T follicular helper cell (primary cell): Measurements from ENCODE around the gene ZNF595.
"Not testable (repeated sequence)": the region's sequence is repeated elsewhere in the genome, so short reads cannot be mapped to it uniquely, and the experiment has no call there.

ENCODE experiments used
- DNase-seq: peaks from one replicate; pipeline ENCODE4 v3.0.0-alpha.2; 2020; ENCODE audit warnings: low read depth

The ZNF595 gene

GRCh38 chr4:85951-86350, 32.8 kb downstream of the ZNF595 start:
- no peak for DNase-seq

GRCh38 chr4:86559-87324, 33.6 kb downstream of the ZNF595 start:
- DNase-seq, result not testable (repeated sequence)

GRCh38 chr4:98386-98785, 45.3 kb downstream of the ZNF595 start:
- DNase-seq, result no peak

- DNase-seq, result no peak
These were observed 46.7 kb downstream of the ZNF595 start for GRCh38 chr4:99863-100262.

GRCh38 chr4:107083-107443, 53.9 kb downstream of the ZNF595 start:
- DNase-seq, result no peak

DNA sequence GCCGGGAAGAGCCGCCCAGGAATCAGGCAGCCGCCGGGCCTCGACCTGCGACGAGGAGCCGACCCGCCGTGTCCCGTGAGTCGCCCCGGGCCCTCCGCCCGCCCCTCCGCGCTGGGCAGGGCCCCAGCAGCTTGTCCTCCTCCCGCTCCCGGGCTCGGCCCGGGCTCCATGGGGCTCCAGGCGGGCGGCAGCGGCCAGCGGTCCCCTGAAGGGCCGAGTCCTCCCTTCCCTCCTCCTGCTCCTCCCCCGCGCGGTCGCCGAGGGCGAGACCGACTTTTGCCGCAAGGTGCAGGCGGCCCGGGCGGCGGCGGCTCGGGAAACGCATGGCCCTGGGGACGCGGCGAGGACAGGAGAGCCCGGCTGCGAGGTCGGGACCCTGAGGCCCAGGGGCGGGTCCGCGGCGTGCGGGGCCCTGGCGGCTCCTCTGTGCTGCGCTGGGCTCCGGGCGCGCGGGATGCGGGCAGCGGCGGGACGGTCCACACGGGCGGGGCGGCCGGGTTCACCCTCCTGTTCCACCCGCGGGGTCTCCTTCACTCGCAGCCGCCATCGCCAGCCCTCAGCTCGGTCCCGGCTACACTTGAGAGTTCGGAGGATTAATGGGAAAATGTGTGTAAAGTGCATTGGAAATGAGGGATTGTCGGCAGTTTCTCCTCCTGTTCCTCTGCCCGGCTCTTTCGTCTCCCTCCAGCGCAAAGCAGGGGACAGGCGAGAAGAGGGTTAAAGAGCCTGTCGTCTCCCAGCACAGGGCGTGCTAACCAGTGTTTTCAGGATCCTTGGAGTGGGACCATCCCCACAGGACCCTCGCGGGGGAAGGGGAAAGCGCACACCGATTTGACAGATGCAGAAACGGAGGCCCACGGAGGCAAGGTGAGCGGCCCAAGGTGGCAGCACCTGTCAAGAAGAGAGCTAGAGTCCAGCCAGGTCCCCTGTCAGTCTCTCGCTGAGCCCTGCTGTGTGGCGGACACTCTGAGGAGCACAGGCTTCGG, 54.6 kb downstream of the ZNF595 start:
- no peak for DNase-seq

DNA sequence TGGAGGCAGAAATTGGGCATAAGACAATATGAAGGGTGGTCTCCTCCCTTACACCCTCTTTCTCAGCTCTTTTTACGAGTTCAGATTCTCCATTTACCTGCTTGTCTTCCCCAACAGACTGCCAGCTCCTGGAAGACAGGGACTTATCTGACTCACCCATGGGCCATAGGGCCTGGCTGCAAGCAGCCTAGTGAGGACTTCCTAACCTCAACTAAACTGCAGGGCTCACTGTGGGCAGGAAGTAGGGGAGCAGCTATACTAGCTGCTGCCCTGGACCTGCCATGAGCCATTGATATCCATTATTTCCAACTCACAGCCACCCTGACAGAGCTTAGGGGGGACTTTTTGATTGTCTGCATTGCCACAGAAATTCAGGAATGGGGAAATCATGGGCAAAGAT, 59.6 kb downstream of the ZNF595 start:
- DNase-seq, result no peak

DNA sequence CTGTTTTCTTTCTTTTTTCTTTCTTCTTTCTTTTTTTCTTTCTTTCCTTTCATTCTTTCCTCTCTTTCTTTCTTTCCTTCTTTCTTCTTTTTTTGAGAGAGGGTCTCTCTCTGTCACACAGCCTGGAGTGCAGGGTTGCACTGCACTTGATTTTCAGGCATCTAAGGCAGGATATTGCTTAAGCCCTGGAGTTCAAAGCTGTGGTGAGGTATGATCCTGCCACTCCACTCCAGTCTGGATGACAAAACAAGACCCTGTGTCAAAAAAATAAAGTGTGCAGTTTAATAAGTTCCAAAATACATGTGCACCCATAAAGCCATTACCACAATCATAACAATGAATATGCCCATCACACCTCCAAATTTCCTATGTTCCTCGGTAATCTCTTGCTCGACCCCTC, 60.6 kb downstream of the ZNF595 start:
- DNase-seq, result no peak

GRCh38 chr4:114149-114548, 61.0 kb downstream of the ZNF595 start:
- DNase-seq, result no peak

GRCh38 chr4:116499-116898, 63.4 kb downstream of the ZNF595 start:
- no peak for DNase-seq

- no peak for DNase-seq
These were observed 67.5 kb downstream of the ZNF595 start for GRCh38 chr4:120616-121015.

GRCh38 chr4:121408-122084, 68.4 kb downstream of the ZNF595 start:
- DNase-seq, result no peak

DNA sequence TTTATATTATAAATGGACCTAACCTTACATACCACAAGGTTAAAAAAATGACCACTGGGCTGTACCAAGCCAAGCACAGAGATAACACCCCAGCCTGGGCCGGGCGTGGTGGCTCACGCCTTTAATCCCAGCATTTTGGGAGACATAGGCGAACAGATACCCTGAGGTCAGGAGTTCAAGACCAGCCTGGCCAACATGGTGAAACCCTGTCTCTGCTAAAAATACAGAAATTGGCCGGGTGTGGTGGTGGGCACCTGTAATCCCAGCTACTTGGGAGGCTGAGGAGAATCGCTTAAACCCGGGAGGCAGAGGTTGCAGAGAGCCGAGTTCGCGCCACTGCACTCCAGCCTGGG, 70.8 kb downstream of the ZNF595 start:
- DNase-seq, result not testable (repeated sequence)

GRCh38 chr4:124275-125081, 71.4 kb downstream of the ZNF595 start, which contains the start of gene ZNF718:
TSS of gene ZNF718 (plus strand) at chr4:124501. CDS start at chr4:124671, 170 bp downstream.
- DNase-seq, result peak; percentile 90

GRCh38 chr4:125091-125771, 72.1 kb downstream of the ZNF595 start:
- DNase-seq, result no peak

DNA sequence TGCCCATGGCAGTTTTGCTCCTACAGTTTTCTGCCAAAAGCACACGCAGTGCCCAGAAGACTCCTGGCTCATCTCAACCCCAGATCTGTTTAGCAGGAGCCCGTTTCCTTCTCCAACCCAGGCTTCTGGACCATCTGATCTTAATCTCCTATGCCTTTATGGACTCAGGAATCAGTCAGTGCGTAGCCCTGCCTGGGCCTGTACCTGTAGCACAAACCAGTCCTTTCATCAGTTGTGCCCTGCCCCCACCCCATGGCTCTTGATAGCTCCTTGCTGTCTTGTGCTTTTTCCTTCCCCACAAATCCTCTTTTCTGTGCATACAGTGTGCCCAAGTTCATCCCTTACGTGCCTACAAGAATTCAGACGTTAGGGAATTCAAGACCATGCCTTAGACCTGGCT, 72.7 kb downstream of the ZNF595 start:
- DNase-seq, result no peak

DNA sequence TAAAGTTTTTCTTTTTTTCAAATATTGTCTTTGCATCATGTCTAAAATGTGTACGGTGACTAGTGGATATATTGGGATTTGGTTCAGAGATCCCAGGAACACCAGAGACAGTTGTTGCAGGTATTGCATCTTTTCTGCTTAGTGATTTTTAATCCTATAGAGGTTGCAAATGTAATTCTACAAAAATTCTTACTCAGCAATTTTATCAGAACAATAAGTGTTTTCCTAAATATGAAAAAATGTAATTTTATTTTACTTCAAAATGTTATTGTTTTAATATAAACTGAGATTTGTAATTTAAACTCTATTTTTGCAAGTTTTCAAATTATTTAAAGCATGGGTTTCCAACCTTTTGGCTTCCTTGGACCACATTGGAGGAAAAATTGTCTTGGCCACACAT, 79.4 kb downstream of the ZNF595 start:
- DNase-seq, result no peak
